ENCODE results near the gene FOXJ3. TPM values are rescaled to one million over a fixed set of nuclear protein-coding genes. Genes with fewer than 3 reads are reported as not detected.
"Not testable (repeated sequence)": the region's sequence is repeated elsewhere in the genome, so short reads cannot be mapped to it uniquely, and the experiment has no call there.

The FOXJ3 gene
- total RNA-seq, 1 donor from 2014 or later: 17.2 TPM

DNA sequence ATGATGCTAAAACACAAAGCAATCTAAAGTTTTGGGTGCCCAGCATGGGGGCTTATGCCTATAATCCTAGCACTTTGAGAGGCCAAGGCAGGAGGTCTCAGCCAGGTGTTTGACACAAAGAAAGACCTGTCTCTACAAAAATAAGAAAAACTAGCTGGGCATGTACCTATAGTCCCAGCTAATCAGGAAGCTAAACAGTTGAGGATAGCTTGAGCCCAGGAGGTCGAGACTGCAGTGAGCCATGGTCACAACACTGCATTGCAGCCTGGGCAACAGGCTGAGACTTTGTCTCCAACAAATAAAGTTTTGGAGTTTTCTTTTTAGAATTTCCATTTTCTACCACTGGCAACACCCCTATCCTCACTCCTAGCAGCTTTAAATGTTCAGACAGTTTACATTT is 115.4 kb downstream of the FOXJ3 start:
- no peak overlapping the region for H3K4me3 ChIP-seq (ENCODE audit: low read depth, low read length)
- TF ChIP-seq, protein P1, sequence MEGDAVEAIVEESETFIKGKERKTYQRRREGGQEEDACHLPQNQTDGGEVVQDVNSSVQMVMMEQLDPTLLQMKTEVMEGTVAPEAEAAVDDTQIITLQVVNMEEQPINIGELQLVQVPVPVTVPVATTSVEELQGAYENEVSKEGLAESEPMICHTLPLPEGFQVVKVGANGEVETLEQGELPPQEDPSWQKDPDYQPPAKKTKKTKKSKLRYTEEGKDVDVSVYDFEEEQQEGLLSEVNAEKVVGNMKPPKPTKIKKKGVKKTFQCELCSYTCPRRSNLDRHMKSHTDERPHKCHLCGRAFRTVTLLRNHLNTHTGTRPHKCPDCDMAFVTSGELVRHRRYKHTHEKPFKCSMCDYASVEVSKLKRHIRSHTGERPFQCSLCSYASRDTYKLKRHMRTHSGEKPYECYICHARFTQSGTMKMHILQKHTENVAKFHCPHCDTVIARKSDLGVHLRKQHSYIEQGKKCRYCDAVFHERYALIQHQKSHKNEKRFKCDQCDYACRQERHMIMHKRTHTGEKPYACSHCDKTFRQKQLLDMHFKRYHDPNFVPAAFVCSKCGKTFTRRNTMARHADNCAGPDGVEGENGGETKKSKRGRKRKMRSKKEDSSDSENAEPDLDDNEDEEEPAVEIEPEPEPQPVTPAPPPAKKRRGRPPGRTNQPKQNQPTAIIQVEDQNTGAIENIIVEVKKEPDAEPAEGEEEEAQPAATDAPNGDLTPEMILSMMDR (conservative IDR thresholded peaks at IDR 0.05; ENCODE audit: low read depth, low read length): no peak
- DNase-seq (ENCODE audit: low read depth): no peak

DNA sequence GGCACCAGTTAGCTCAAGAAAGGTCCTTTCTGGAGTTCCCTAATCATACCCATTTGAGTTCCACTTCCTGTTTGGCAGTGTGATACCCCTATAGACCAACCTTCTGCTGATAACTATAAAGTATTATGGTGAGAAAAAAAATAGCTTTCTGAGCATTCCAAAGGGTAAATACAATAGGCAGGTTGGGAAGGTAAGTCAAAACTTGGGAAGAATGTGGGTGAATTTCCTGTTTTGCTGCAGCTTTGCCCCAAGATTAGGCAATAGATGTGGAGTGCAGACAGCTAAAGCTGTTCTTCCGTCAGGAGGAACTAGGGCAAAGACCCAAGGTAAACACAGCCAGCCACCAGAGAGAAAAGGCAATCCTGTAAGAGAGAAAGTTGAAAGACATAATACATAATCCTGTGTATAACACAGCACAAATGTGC is 120.6 kb downstream of the FOXJ3 start:
- DNase-seq (ENCODE audit: low read depth): peak; percentile 50
- no peak overlapping the region for H3K4me3 ChIP-seq (ENCODE audit: low read depth, low read length)
- TF ChIP-seq, protein P1 (conservative IDR thresholded peaks at IDR 0.05; ENCODE audit: low read depth, low read length): no peak

DNA sequence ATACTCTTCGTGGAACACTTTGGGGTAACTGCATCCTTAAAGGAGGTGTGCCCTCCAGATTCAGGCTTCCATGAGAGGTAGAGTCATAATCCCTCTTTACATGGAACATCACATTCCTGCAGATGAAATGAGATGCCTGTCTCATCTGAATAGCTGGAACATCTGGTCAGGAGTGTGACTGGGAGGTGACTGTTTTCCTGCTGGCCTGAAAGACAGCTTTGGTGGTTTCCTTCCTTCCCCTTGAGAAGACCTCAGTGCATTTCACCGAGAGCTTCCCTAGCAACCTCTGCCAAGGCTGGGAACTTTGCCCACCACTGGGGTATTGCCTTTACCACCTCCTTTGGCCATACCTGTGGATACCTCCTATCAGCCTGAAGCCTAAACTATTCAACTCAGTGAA is 123.8 kb downstream of the FOXJ3 start:
- DNase-seq (ENCODE audit: low read depth): no peak
- TF ChIP-seq, protein P1 (conservative IDR thresholded peaks at IDR 0.05; ENCODE audit: low read depth, low read length): no peak
- H3K4me3 ChIP-seq (ENCODE audit: low read depth, low read length): no peak overlapping the region

DNA sequence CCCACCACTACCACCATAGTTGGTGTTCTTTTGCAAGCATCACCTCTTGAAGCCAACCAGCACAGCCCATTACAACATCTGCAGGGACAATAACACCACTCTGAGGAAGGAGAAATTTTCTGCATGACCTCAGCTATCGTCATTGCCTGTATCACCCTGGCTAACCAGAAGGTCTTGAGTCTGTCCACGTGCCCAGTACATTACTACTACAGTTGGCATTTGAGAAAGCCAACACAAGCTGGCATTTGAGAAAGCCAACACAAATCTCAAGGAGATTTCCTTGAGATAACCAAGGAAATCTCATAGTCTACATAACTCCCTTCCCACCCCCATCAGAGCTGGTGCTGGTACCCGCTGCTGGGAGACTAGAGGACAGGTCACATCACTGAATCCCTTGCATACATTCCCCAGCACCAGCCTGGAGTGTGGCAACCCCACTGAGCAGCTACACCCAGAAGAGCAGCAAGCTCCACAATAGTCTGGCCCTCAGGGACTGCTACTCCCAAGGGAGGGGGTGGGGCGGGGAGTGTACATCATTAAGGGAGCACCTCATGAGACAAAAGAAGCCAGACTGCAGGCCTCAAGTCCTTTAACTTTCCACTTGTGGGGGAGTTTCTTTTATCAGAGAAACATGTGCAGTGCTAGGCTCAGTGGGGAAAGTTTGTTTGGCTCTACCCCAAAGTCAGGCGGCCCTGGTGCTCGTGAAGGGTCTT is 124.5 kb downstream of the FOXJ3 start:
- DNase-seq (ENCODE audit: low read depth): no peak
- no peak overlapping the region for H3K4me3 ChIP-seq (ENCODE audit: low read depth, low read length)
- TF ChIP-seq, protein P1 (conservative IDR thresholded peaks at IDR 0.05; ENCODE audit: low read depth, low read length): no peak

DNA sequence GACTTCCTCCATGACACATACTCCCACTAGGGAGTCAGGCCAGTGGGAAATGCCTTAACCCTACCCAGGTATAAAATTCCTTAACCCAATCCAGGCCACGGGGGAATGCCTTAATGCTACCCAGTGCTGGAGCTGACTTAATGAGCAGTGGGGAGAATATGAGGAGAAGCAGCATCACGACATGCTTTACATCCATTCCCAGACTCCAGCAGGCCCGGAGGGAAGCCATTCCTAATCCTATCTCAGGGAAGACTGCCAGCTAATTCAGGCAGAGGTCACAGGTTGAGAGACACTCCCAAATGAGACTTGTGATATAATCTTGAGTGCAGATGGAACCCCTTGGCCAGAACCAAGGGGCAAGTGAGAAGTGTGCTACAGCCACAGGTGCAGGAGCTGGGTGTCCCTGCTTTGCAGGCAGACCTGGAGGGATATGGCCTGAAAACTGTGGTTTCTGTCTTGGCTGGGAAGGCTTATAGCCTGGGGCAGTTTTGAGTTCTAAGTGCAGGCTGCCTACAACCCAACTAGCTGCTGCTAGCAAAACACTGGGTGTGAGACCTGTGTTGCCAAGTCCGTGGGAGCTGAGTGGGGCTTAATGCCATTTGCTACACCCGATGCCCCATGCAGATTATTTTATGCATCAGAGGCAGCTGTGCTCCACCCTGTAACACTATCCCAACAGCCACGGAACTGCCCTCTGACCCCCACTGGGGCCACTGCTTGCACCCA is 125.3 kb downstream of the FOXJ3 start:
- no peak overlapping the region for H3K4me3 ChIP-seq (ENCODE audit: low read depth, low read length)
- TF ChIP-seq, protein P1 (conservative IDR thresholded peaks at IDR 0.05; ENCODE audit: low read depth, low read length): no peak
- DNase-seq (ENCODE audit: low read depth): no peak

DNA sequence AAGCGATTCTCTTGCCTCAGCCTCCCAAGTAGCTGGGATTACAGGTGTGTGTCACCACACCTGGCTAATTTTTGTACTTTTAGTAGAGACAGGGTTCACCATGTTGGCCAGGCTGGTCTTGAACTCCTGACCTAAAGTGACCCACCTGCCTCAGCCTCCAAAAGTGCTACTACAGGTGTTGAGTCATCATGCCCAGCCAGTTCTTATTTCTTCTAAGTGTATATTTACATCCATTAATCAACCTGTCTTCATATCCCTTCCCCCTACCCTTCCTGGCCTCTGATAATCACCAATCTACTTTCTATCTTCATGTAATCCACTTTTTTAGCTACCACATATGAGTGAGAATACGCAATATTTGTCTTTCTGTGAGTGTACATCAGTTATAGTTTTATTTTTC is 128.1 kb downstream of the FOXJ3 start:
- not testable (repeated sequence) for H3K4me3 ChIP-seq (ENCODE audit: low read depth, low read length); DNase-seq (ENCODE audit: low read depth)

DNA sequence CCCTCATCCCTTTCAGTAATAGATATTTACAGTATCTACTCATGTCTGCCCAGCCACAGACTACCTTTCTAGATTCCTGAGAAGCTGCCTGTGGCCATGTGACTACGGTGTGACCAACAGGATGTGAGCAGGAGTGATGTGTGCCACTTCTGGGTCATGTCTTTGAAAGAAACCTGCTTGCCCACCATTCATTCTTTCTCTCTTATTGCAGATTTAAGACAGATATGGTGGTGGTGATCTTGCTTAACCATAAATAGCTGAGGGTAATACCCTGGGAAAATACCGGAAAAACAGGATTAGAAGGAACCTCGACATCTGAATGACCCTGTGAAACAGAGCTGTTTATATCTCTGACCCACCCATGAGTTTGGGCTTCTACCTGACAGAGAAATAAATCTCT is 128.9 kb downstream of the FOXJ3 start:
- DNase-seq (ENCODE audit: low read depth): no peak
- no peak overlapping the region for H3K4me3 ChIP-seq (ENCODE audit: low read depth, low read length)
- TF ChIP-seq, protein P1 (conservative IDR thresholded peaks at IDR 0.05; ENCODE audit: low read depth, low read length): no peak
